ENCODE data around the gene SARS1. TPM values are rescaled to one million over a fixed set of nuclear protein-coding genes. Genes with fewer than 3 reads are reported as not detected.
A peak's percentile ranks its signal among the peaks of the same experiment; 100 is the strongest.
"Not testable (repeated sequence)": the region's sequence is repeated elsewhere in the genome, so short reads cannot be mapped to it uniquely, and the experiment has no call there.

SARS1 gene, protein sequence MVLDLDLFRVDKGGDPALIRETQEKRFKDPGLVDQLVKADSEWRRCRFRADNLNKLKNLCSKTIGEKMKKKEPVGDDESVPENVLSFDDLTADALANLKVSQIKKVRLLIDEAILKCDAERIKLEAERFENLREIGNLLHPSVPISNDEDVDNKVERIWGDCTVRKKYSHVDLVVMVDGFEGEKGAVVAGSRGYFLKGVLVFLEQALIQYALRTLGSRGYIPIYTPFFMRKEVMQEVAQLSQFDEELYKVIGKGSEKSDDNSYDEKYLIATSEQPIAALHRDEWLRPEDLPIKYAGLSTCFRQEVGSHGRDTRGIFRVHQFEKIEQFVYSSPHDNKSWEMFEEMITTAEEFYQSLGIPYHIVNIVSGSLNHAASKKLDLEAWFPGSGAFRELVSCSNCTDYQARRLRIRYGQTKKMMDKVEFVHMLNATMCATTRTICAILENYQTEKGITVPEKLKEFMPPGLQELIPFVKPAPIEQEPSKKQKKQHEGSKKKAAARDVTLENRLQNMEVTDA
- total RNA-seq: 75.3 TPM
- polyA plus RNA-seq: 136 TPM

DNA sequence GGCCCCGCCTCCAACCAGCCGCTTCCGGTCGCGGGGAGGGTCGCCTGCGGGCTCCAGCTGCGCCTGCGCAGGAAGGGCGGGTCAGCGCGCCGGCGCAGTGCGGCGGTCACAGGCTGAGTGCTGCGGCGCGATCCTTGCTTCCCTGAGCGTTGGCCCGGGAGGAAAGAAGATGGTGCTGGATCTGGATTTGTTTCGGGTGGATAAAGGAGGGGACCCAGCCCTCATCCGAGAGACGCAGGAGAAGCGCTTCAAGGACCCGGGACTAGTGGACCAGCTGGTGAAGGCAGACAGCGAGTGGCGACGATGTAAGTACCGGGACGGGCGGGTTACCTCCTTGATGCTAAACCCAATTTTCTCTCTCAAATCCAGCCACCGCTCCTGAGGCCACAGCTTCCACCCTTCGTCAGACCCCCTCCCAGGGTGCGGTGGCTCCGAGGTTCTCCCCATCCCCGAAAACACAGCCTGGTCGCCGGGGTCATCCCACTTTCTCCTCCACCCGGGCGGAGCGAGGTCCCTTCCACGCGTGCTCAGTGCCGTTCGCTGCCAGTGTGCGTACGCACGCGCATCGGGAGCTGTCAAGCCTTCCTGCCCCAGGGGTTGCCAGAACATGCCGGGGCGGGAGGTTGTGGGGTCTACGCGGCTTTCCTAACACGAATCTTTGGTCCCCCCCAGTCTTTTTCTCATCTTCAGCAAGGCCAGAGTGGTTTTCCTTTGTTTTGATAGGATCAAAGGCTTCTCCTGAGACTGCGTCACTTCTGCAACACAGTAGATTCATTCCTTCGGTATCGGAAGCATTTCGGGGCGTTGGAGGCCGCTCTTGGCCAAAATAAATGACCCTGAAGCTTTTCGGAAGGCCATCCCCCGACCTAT is at the start of gene SARS1:
Gene SARS1, plus strand, starts transcription at position 95 of the 870 bp plus-strand sequence. Its CDS starts 75 bp downstream, at position 170.
- Histone ChIP-seq H3K4me1 (ENCODE audit: insufficient read depth) (no peaks in the 10 kb centered on the region), H3K36me3 (ENCODE audit: insufficient read depth) (no peaks in the 10 kb centered on the region), H3K27ac (ENCODE audit: low read depth) (peak within 1 kb of the TSS; percentile 25), H3K4me3 (ENCODE audit: low read depth, low read length) (peak within 1 kb of the TSS; percentile 59)
- DNase-seq (ENCODE audit: extremely low spot score): peak; percentile 78
- WGBS: under 1% methylated on average over 64 of the region's 64 CpGs

DNA sequence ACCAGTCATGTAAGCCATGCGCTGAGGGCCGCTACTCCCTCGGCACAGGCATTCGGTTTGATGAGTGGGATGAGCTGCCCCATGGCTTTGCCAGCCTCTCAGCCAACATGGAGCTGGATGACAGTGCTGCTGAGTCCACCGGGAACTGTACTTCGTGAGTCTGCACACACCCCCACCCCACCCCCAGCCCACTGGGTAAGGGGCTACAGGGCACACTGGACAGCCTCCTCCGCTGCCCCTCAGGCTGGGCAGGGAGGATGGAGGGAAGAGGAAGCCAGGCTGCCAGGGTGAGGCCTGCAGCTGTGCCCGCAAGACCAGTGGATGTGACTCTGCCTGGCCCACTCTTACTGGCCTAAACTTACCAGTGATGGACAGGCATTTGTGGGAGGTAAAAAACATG is 49.2 kb upstream of the SARS1 start:
- Histone ChIP-seq H3K4me1 (ENCODE audit: insufficient read depth) (no peaks in the 10 kb centered on the region), H3K4me3 (ENCODE audit: low read depth, low read length) (no peak overlapping the region), H3K27ac (ENCODE audit: low read depth) (no peak overlapping the region), H3K36me3 (ENCODE audit: insufficient read depth) (no peaks in the 10 kb centered on the region)
- DNase-seq (ENCODE audit: extremely low spot score): no peak
- 94% methylated on average over 8 of the region's 8 CpGs for WGBS

DNA sequence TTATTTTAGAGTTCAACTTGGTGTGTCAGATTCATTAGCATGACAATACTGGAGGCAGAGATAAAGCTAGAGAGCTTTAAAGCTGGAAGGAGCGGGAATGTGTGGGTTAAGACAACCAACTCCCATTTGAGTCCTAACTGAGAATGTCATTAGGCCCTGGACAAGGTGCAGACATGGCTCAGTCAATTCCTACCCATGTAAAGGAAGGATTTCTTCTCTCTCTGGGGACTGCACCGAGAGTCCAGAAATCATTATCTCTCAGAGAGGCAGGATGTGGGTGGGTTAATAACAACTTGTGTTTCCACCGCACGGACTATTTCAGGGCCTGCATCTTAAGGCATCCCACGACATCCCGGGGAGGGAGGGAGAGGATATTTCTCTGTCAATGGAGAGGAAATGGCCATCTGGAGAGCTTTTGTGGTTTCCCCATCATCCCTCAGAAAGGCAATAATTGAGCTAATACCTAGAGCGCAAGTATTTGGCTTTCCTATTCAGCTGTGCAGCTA is 46.7 kb upstream of the SARS1 start:
- Histone ChIP-seq H3K4me3 (ENCODE audit: low read depth, low read length) (no peak overlapping the region), H3K36me3 (ENCODE audit: insufficient read depth) (no peaks in the 10 kb centered on the region), H3K27ac (ENCODE audit: low read depth) (no peak overlapping the region), H3K4me1 (ENCODE audit: insufficient read depth) (no peaks in the 10 kb centered on the region)
- WGBS: 64% methylated on average over 7 of the region's 7 CpGs
- DNase-seq (ENCODE audit: extremely low spot score): no peak

DNA sequence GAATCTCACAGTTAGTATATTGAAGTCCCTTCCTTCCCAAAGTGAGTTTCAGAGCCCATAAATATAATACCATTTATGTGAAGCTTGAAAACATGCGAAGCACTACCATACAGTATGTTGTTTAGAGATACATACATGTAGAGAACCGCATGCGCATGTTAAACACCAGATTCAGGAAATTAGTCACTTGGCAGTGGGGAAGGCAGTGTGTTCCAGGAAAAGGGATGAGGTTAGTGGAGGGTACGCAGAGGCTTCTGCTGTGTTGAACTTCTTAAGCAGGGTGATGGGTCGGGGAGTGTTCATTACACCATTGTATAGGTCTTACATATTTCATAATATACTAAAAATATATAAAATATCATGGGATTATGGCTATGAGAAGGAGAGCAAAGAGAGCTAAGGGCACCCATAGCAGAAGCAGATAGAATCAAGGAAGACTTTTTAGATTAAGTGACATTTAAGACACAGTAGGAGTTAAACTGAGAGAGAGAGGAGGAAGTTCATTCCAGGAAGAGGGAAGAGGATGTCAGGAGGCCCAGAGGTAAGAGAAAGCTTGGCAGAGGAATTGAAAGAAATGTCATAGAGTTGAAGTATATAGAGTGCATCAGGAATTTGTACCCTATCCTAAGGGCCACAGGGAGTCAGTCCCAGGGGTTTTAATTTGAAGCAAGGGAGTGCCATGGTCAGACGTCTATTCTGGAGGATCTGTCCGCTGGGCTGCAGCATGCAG is 43.5 kb upstream of the SARS1 start:
- WGBS: 72% methylated on average over 7 of the region's 7 CpGs
- H3K27ac ChIP-seq (ENCODE audit: low read depth): no peak overlapping the region
- H3K4me3 ChIP-seq (ENCODE audit: low read depth, low read length): no peak overlapping the region
- DNase-seq (ENCODE audit: extremely low spot score): no peak
- no peaks in the 10 kb centered on the region for H3K4me1 ChIP-seq (ENCODE audit: insufficient read depth)
- H3K36me3 ChIP-seq (ENCODE audit: insufficient read depth): no peaks in the 10 kb centered on the region

DNA sequence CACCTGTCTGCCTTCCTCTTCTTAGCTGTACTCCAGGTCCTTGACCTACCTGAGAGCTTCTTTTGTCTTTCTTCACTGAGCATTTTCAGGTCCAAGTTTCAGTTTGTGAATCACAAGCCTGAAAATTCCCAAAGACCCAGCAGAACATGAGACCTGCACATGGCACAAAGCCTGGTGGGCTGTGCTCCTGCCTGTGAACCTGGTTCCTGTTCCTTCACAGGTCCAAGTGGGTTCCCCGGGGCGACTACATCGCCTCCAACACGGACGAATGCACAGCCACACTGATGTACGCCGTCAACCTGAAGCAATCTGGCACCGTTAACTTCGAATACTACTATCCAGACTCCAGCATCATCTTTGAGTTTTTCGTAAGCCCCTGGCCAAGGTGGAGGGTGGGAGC is 42.1 kb upstream of the SARS1 start:
- Histone ChIP-seq H3K36me3 (ENCODE audit: insufficient read depth) (no peaks in the 10 kb centered on the region), H3K4me1 (ENCODE audit: insufficient read depth) (no peaks in the 10 kb centered on the region), H3K4me3 (ENCODE audit: low read depth, low read length) (no peak overlapping the region), H3K27ac (ENCODE audit: low read depth) (no peak overlapping the region)
- 95% methylated on average over 10 of the region's 10 CpGs for WGBS
- DNase-seq (ENCODE audit: extremely low spot score): no peak

DNA sequence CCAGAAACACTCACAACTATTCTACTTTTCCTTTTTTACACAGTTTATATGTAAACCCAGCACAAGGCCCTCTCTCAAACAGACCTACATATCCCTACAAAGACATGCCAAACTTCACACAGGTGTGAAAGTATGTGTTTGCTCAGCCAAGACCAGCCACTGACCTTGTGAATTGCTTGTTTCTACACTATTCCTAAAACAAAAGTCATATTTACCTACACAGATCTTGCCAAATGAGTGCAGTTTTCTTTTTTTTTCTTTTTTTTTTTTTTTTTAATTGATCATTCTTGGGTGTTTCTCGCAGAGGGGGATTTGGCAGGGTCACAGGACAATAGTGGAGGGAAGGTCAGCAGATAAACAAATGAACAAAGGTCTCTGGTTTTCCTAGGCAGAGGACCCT is 37.4 kb upstream of the SARS1 start:
- not testable (repeated sequence) for H3K36me3 ChIP-seq (ENCODE audit: insufficient read depth); H3K27ac ChIP-seq (ENCODE audit: low read depth); H3K4me1 ChIP-seq (ENCODE audit: insufficient read depth); H3K4me3 ChIP-seq (ENCODE audit: low read depth, low read length); DNase-seq (ENCODE audit: extremely low spot score)
- WGBS: 75% methylated on average over 1 of the region's 1 CpG

DNA sequence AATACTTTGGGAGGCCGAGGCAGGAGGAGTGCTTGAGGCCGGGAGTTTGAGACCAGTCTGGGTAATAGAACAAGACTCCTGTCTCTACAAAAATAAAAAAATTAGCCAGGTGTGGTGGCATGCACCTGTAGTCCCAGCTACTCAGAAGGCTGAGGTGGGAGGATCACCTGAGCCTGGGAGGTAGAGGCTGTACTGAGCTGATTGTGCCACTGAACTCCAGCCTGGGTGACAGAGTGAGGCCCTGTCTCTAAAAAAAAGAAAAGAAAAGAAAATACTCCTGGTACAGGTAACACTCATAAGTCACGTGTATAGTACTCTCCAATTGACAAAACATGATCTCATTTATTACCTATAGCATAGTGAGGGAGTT is 33.0 kb upstream of the SARS1 start:
- not testable (repeated sequence) for H3K36me3 ChIP-seq (ENCODE audit: insufficient read depth); H3K4me3 ChIP-seq (ENCODE audit: low read depth, low read length); H3K27ac ChIP-seq (ENCODE audit: low read depth); H3K4me1 ChIP-seq (ENCODE audit: insufficient read depth); DNase-seq (ENCODE audit: extremely low spot score)
- WGBS: 90% methylated on average over 3 of the region's 3 CpGs

DNA sequence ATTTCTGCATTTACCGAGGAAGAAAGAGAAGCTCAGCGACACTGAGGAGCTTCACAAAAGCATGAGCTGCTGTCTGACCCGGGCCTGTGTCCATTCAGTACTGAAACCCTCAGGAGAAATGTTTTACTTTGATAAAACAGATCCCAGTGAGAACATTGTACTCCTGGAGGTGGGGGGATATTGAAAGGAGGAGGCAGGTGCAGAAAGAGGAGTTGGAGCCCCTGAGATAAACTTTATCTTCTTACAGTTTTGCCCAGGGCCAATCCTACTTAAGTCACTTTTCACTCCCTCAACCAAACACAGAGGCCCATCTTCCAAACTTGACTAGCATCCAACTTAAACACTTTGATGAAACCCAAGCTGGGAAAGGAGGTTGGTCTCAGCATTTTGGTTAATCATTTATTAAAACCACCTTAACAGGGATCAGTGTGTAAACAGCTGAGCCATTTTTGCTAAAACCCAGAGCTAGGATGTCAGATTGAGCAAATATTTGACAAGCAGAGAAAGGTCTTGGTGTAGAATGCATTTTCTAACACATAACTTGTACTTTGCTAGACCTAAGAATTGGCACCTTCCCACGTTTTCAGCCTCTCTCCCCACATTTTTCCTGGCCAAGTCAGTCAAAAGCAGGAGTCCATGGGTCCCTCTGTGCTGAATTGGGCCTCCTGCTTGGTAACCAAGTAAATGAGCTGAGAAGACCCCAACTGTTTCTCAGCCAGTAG is 32.5 kb upstream of the SARS1 start:
- no peaks in the 10 kb centered on the region for H3K4me1 ChIP-seq (ENCODE audit: insufficient read depth)
- peak; percentile 62 for DNase-seq (ENCODE audit: extremely low spot score)
- no peak overlapping the region for H3K4me3 ChIP-seq (ENCODE audit: low read depth, low read length)
- H3K27ac ChIP-seq (ENCODE audit: low read depth): no peak overlapping the region
- no peaks in the 10 kb centered on the region for H3K36me3 ChIP-seq (ENCODE audit: insufficient read depth)
- WGBS: 35% methylated on average over 4 of the region's 4 CpGs

DNA sequence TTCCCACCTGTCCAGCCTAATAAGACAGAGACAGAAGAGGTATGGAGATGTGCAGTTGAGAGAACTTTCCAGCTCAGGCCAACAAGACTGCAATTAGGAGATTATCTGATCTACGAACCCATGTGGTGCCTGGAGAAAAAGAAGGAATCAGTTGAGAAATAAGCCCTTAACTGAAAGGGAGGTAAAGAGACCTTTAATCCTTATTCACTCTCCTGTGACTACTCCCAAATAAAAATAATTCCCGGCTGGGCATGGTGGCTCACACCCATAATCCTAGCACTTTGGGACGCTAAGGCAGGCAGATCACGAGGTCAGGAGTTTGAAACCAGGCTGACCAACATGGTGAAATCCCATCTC is 31.9 kb upstream of the SARS1 start:
- Histone ChIP-seq H3K36me3 (ENCODE audit: insufficient read depth) (no peaks in the 10 kb centered on the region), H3K4me3 (ENCODE audit: low read depth, low read length) (no peak overlapping the region), H3K4me1 (ENCODE audit: insufficient read depth) (no peaks in the 10 kb centered on the region), H3K27ac (ENCODE audit: low read depth) (no peak overlapping the region)
- no peak for DNase-seq (ENCODE audit: extremely low spot score)
- WGBS: 77% methylated on average over 4 of the region's 4 CpGs

DNA sequence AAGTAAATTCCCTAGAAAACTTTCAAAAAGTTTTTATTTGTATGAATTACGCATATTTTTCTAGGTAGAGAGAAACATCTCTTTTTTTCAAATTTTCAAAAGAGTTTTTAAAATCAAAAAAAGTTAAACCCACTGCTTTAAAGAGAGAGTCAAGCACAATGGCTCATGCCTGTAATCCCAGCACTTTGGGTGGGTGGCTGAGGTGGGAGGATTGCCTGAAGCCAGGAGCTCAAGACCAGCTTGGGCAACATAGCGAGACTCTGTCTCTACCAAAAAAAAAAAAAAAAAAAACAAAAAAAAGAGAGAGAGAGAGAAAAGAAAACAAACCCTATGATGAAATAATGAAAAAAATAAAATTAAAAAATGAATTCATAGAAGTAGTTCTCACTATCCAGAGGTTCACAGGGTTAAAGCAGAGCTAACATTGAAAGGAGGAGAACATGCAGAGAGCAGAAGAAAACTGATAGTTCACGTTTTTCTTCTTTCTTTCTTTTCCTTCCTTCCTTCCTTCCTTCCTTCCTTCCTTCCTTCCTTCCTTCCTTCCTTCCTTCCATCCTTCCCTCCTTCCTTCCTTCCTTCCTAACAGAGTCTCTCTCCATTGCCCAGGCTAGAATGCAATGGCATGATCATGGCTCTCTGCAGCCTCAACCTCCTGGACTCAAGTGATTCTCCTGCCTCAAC is 30.5 kb upstream of the SARS1 start:
- no peak overlapping the region for H3K4me3 ChIP-seq (ENCODE audit: low read depth, low read length)

DNA sequence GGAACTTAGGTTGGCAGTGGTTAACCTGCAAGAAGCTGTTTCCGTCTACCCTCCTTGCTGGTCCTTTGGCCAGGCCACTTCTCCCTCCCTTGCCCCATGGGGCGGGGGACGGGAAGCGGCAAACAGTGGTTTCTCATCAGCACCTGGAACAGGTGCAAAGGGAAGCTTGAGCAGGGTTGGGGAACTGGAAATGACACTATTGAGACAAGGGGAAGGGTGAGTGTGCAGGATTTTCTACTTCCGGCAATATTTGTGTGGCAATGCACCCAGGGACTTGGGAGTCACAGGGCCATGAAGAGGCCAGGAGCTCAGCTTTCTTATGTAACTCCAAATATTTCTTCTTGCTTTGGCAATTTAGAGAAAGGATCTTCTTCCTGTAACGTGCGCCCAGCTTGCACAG is 29.0 kb upstream of the SARS1 start:
- DNase-seq (ENCODE audit: extremely low spot score): no peak
- H3K4me3 ChIP-seq (ENCODE audit: low read depth, low read length): no peak overlapping the region
- H3K4me1 ChIP-seq (ENCODE audit: insufficient read depth): no peaks in the 10 kb centered on the region
- H3K27ac ChIP-seq (ENCODE audit: low read depth): no peak overlapping the region
- no peaks in the 10 kb centered on the region for H3K36me3 ChIP-seq (ENCODE audit: insufficient read depth)
- 94% methylated on average over 7 of the region's 7 CpGs for WGBS

More for the DNA sequence above, 30.5 kb upstream of the SARS1 start:
- H3K27ac ChIP-seq (ENCODE audit: low read depth): no peak overlapping the region
- H3K4me1 ChIP-seq (ENCODE audit: insufficient read depth): no peaks in the 10 kb centered on the region
- WGBS: 83% methylated on average over 3 of the region's 3 CpGs
- no peak for DNase-seq (ENCODE audit: extremely low spot score)
- H3K36me3 ChIP-seq (ENCODE audit: insufficient read depth): no peaks in the 10 kb centered on the region

DNA sequence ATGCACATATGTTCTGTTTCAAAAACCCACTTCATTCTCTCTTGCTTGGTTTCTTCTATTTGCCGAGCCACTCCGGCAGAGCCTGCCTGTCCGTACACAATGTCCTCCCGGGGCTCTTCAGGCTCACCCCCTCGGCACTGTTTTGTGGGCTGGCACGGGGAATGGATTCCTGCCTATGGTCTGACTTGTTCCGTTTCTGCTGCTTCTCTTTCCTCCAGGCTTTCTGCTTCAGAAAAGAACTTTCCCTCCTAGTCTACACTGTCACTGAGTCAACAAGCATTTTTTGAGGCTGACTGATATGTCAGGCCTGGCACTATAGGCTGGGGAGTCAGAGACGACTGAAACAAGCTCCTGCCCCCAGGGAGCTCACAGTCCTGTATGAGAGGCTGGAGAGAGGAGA is 28.4 kb upstream of the SARS1 start:
- Histone ChIP-seq H3K27ac (ENCODE audit: low read depth) (no peak overlapping the region), H3K4me1 (ENCODE audit: insufficient read depth) (no peaks in the 10 kb centered on the region), H3K4me3 (ENCODE audit: low read depth, low read length) (no peak overlapping the region), H3K36me3 (ENCODE audit: insufficient read depth) (no peaks in the 10 kb centered on the region)
- 87% methylated on average over 8 of the region's 8 CpGs for WGBS
- no peak for DNase-seq (ENCODE audit: extremely low spot score)
